ENCODE data around the gene ZFAND2A.

DNA sequence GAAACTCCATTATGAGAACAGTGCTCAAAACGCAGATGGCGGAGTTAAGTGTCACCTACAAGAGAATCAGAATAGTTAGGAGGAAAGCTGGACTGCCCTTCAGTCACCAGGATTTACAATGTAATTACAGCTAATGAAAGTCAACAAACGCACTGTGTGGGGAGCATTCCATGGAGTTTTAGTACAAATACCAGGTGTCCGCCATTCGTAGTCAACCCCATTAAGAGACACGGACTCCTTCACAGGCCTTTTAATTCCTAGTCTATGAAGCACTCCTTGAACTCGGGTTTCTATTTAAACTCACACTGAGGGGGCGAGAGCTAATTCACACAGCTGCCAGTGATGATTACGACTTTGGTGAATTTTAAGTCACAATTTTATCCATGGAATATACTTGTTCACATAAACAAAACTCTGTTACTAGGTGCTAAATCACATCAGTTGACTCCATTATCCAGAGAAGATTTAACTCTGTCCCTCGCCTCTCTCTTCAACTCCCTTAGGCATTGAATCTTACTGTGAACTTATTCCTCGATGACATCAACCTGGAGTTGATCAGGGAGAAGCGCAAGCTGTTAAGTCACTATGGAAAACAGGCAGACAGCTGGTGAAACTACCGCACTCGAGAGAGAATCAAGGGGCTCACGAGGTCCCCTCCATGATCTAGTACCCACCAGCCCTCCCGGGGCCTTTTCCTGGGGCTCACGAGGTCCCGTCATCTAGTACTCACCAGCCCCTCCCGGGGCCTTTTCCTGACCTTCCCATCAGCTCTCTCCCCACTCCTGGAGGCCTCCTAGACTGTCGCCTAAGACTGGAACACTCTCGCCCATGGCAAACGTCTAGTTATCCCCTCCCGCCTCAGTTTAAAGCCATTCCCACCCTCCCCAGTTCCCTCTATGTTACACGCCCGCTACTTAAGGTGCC lies 1.5 kb downstream of the ZFAND2A start:
- TF ChIP-seq, protein P1, sequence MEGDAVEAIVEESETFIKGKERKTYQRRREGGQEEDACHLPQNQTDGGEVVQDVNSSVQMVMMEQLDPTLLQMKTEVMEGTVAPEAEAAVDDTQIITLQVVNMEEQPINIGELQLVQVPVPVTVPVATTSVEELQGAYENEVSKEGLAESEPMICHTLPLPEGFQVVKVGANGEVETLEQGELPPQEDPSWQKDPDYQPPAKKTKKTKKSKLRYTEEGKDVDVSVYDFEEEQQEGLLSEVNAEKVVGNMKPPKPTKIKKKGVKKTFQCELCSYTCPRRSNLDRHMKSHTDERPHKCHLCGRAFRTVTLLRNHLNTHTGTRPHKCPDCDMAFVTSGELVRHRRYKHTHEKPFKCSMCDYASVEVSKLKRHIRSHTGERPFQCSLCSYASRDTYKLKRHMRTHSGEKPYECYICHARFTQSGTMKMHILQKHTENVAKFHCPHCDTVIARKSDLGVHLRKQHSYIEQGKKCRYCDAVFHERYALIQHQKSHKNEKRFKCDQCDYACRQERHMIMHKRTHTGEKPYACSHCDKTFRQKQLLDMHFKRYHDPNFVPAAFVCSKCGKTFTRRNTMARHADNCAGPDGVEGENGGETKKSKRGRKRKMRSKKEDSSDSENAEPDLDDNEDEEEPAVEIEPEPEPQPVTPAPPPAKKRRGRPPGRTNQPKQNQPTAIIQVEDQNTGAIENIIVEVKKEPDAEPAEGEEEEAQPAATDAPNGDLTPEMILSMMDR (conservative IDR thresholded peaks at IDR 0.05; ENCODE audit: low read depth, low read length) = no peak
- no peak for TF ChIP-seq EZH2 (IDR thresholded peaks at IDR 0.05; ENCODE audit: low read length, unreplicated experiment)
